Smooth muscle cell (in vitro differentiated cells): Measurements from ENCODE around the gene PLEKHM3. TPM values are rescaled to one million over a fixed set of nuclear protein-coding genes. Genes with fewer than 3 reads are reported as not detected.

Experiments used
- DNase-seq: peaks from one replicate; lab custom pipeline; 2025; ENCODE audit not compliant: unreplicated experiment; lab: John Stamatoyannopoulos, UW
- H2AFZ ChIP-seq: fragments of 200-600 bp; sonication (generic); 2 replicates; pipeline ENCODE4 v1.6.0; 2016; ENCODE audit warnings: antibody characterized with exemption, low read depth, mild to moderate bottlenecking
- H3F3A ChIP-seq: fragments of 200-600 bp; sonication (generic); 2 replicates; pipeline ENCODE4 v1.6.0; 2017; ENCODE audit warnings: antibody characterized with exemption, low read depth
- H3K27ac ChIP-seq: fragments of 200-600 bp; sonication (generic); 2 replicates; pipeline ENCODE4 v1.5.1; 2016; ENCODE audit warnings: low read depth, mild to moderate bottlenecking
- H3K27me3 ChIP-seq: fragments of 200-600 bp; sonication (generic); 2 replicates; pipeline ENCODE4 v1.6.1; 2016; ENCODE audit warnings: low read depth, mild to moderate bottlenecking
- H3K36me3 ChIP-seq: fragments of 200-600 bp; sonication (generic); 2 replicates; pipeline ENCODE4 v1.5.1; 2016; ENCODE audit warnings: low read depth
- H3K4me1 ChIP-seq: fragments of 200-600 bp; sonication (generic); 2 replicates; pipeline ENCODE4 v1.5.1; 2016; ENCODE audit warnings: low read depth
- H3K4me2 ChIP-seq: fragments of 200-600 bp; sonication (generic); 2 replicates; pipeline ENCODE4 v1.6.0; 2016; ENCODE audit warnings: mild to moderate bottlenecking
- H3K4me3 ChIP-seq: fragments of 200-600 bp; sonication (generic); 2 replicates; pipeline ENCODE4 v1.5.1; 2016; ENCODE audit warnings: mild to moderate bottlenecking
- H3K79me2 ChIP-seq: fragments of 200-600 bp; sonication (generic); 2 replicates; pipeline ENCODE4 v1.6.0; 2016; ENCODE audit warnings: low read depth, mild to moderate bottlenecking
- H3K9ac ChIP-seq: fragments of 200-600 bp; sonication (generic); 2 replicates; pipeline ENCODE4 v1.6.0; 2016; ENCODE audit warnings: low read depth
- H3K9me3 ChIP-seq: fragments of 200-600 bp; sonication (generic); replicated peaks from 2 replicates; pipeline ENCODE4 v1.5.1; 2016; ENCODE audit warnings: low read depth
- H4K20me1 ChIP-seq: fragments of 200-600 bp; sonication (generic); 2 replicates; pipeline ENCODE4 v1.6.0; 2016; ENCODE audit warnings: low read depth
- CTCF ChIP-seq: fragments of 200-600 bp; sonication (generic); IDR thresholded peaks from 2 replicates; pipeline ENCODE4 v1.5.1; 2017; ENCODE audit warnings: borderline replicate concordance, mild to moderate bottlenecking, antibody characterized with exemption; ENCODE audit not compliant: insufficient read depth, poor library complexity, severe bottlenecking
- WGBS: methylation state at CpG from one replicate; pipeline ENCODE4 v1.1.7; 2016; ENCODE audit warnings: low lambda C conversion rate; 5-methylcytosine and 5-hydroxymethylcytosine counted together
- polyA plus RNA-seq: library from polyadenylated mRNA; unstranded; fragments of >200 nt; fragmentation: Nextera tagmentation; extraction: Ambion mirVana; gene quantifications from 2 replicates; pipeline ENCODE4 v1.2.1, GENCODE V29; 2016
- total RNA-seq: library from RNA; depleted of rRNA; stranded (reverse); fragments of >200 nt; gene quantifications from 2 replicates; pipeline ENCODE4 v1.2.3, GENCODE V29; 2014

The PLEKHM3 gene
- total and polyA plus RNA-seq, 2 experiments from 2014 or later: 3.8 to 10.3 TPM

GRCh38 chr2:208049006-208049405, 23.7 kb upstream of the PLEKHM3 start:
- H2AFZ ChIP-seq: no peak overlapping the region
- TF ChIP-seq CTCF: no peak
- H3K4me3 ChIP-seq: no peak overlapping the region
- no peaks in the 10 kb centered on the region for H3K36me3 ChIP-seq
- H3K9me3 ChIP-seq: no peaks in the 10 kb centered on the region
- H4K20me1 ChIP-seq: no peaks in the 10 kb centered on the region
- no peaks in the 10 kb centered on the region for H3F3A ChIP-seq
- 77% methylated on average over 4 of the region's 4 CpGs for WGBS
- no peak for DNase-seq
- H3K4me2 ChIP-seq: no peak overlapping the region
- H3K27ac ChIP-seq: no peak overlapping the region
- no peak overlapping the region for H3K9ac ChIP-seq
- H3K4me1 ChIP-seq: peaks cover 7% of the 10 kb centered on the region
- no peaks in the 10 kb centered on the region for H3K27me3 ChIP-seq
- no peaks in the 10 kb centered on the region for H3K79me2 ChIP-seq

DNA sequence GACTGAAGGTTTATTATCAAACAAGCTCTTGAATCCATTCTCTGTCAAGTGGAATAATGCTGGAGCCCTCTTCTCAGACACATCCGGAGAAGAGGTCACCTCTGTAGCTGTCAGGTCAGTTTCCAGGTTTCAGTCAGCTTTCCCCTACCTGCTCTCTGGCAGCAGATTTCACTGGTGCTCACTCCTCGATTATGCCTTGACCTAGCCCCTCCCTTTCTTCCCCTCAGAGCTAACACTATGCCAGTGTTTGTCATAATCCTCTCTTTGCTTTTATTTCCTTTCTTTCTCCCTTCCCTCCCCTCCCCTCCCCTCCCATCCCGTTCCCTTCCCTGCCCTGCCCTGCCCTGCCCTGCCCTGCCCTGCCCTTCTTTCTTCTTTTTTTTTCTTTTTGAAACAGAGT, 22.5 kb upstream of the PLEKHM3 start:
- H2AFZ ChIP-seq: no peak overlapping the region
- H3K4me3 ChIP-seq: no peak overlapping the region
- no peak for DNase-seq
- no peaks in the 10 kb centered on the region for H3K27me3 ChIP-seq
- WGBS: 83% methylated on average over 2 of the region's 3 CpGs
- H3K9me3 ChIP-seq: no peaks in the 10 kb centered on the region
- TF ChIP-seq CTCF: no peak
- H3K4me1 ChIP-seq: peaks cover 8% of the 10 kb centered on the region
- H3K27ac ChIP-seq: no peak overlapping the region
- H3K36me3 ChIP-seq: no peaks in the 10 kb centered on the region
- no peaks in the 10 kb centered on the region for H4K20me1 ChIP-seq
- H3F3A ChIP-seq: no peaks in the 10 kb centered on the region
- no peaks in the 10 kb centered on the region for H3K79me2 ChIP-seq
- H3K9ac ChIP-seq: no peak overlapping the region
- no peak overlapping the region for H3K4me2 ChIP-seq

DNA sequence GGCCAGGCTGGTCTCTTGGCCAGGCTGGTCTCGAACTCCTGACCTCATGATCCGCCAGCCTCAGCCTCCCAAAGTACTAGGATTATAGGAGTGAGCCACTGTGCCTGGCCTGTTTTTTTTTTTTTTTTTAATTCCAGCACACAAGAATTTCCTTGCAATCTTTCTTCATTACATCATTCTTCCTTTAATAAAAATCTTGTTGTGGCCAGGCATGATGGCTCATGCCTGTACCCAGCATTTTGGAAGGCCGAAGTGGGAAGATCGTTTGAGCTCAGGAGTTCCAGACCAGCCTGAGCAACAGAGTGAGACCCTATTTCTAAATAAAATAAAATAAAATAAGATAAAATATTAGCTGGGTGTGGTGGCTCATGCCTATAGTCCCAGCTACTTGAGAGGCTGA, 21.4 kb upstream of the PLEKHM3 start:
- no peaks in the 10 kb centered on the region for H3K79me2 ChIP-seq
- H3K27ac ChIP-seq: no peak overlapping the region
- no peak overlapping the region for H3K4me2 ChIP-seq
- no peak overlapping the region for H3K4me3 ChIP-seq
- 72% methylated on average over 4 of the region's 4 CpGs for WGBS
- no peaks in the 10 kb centered on the region for H3K27me3 ChIP-seq
- no peaks in the 10 kb centered on the region for H3K36me3 ChIP-seq
- no peak overlapping the region for H2AFZ ChIP-seq
- no peak overlapping the region for H3K9ac ChIP-seq
- H3K4me1 ChIP-seq: peaks cover 8% of the 10 kb centered on the region
- no peak for DNase-seq
- no peak for TF ChIP-seq CTCF
- no peaks in the 10 kb centered on the region for H3K9me3 ChIP-seq
- no peaks in the 10 kb centered on the region for H4K20me1 ChIP-seq
- H3F3A ChIP-seq: no peaks in the 10 kb centered on the region

- no peak overlapping the region for H3K4me3 ChIP-seq
- H2AFZ ChIP-seq: no peak overlapping the region
- peaks cover 26% of the 10 kb centered on the region for H3K4me1 ChIP-seq
- H3K36me3 ChIP-seq: no peaks in the 10 kb centered on the region
- TF ChIP-seq CTCF: no peak
- no peak overlapping the region for H3K9ac ChIP-seq
- H3F3A ChIP-seq: no peaks in the 10 kb centered on the region
- WGBS: 97% methylated on average over 2 of the region's 2 CpGs
- no peak overlapping the region for H3K27ac ChIP-seq
- DNase-seq: no peak
- no peaks in the 10 kb centered on the region for H3K27me3 ChIP-seq
- H3K79me2 ChIP-seq: no peaks in the 10 kb centered on the region
- no peak overlapping the region for H3K4me2 ChIP-seq
- H3K9me3 ChIP-seq: no peaks in the 10 kb centered on the region
- no peaks in the 10 kb centered on the region for H4K20me1 ChIP-seq
These were observed 17.1 kb upstream of the PLEKHM3 start for GRCh38 chr2:208042450-208042849.
